GM18519 (cell line): ENCODE data around the gene KLHL10.

Source experiments
- ATAC-seq: cut with Tn5 transposase; IDR thresholded peaks from one replicate; pipeline ENCODE4 v1.9.1; 2021; ENCODE audit warnings: mild to moderate bottlenecking, moderate library complexity; ENCODE audit not compliant: unreplicated experiment, low FRiP score

Gene KLHL10

GRCh38 chr17:41837761-41838538 is at the start of gene KLHL10:
KLHL10 (plus strand) TSS chr17:41837825; CDS start chr17:41837933, 108 bp downstream.
- no peak for ATAC-seq

- no peak for ATAC-seq
Observed at GRCh38 chr17:41792845-41793783, 44.5 kb upstream of the KLHL10 start.

- ATAC-seq: no peak
Observed at GRCh38 chr17:41793784-41794539, 43.7 kb upstream of the KLHL10 start.

GRCh38 chr17:41794540-41794975 is 43.1 kb upstream of the KLHL10 start:
- no peak for ATAC-seq

- no peak for ATAC-seq
Observed at GRCh38 chr17:41796121-41796895, 41.3 kb upstream of the KLHL10 start.

GRCh38 chr17:41797377-41797776 is 40.2 kb upstream of the KLHL10 start:
- no peak for ATAC-seq

- ATAC-seq: no peak
Observed at GRCh38 chr17:41799366-41799765, 38.3 kb upstream of the KLHL10 start.

GRCh38 chr17:41800601-41801373 is 36.8 kb upstream of the KLHL10 start:
- no peak for ATAC-seq

GRCh38 chr17:41801374-41802271 is 36.0 kb upstream of the KLHL10 start:
- no peak for ATAC-seq

GRCh38 chr17:41803049-41804020 is 34.3 kb upstream of the KLHL10 start:
- no peak for ATAC-seq

- no peak for ATAC-seq
Observed at GRCh38 chr17:41806685-41807445, 30.8 kb upstream of the KLHL10 start.

- no peak for ATAC-seq
Observed at GRCh38 chr17:41810659-41811548, 26.7 kb upstream of the KLHL10 start.

GRCh38 chr17:41811549-41812380 is 25.9 kb upstream of the KLHL10 start, which contains the start of gene P3H4:
P3H4 (minus strand) TSS chr17:41811949; CDS start chr17:41811915, 34 bp downstream.
- ATAC-seq: no peak

GRCh38 chr17:41812381-41813151 is 25.1 kb upstream of the KLHL10 start, which contains the start of gene FKBP10:
FKBP10 (plus strand) TSS chr17:41813004; CDS start chr17:41813035, 31 bp downstream.
- no peak for ATAC-seq
